ENCODE results near the gene PTPRG. TPM values are rescaled to one million over a fixed set of nuclear protein-coding genes. Genes with fewer than 3 reads are reported as not detected.

PTPRG gene
- total RNA-seq, 1 experiment from 2014 or later = not detected

- DNase-seq (ENCODE audit: low spot score) = peak; percentile 2
These were observed 757.0 kb downstream of the PTPRG start for GRCh38 chr3:62318365-62318751.

DNA sequence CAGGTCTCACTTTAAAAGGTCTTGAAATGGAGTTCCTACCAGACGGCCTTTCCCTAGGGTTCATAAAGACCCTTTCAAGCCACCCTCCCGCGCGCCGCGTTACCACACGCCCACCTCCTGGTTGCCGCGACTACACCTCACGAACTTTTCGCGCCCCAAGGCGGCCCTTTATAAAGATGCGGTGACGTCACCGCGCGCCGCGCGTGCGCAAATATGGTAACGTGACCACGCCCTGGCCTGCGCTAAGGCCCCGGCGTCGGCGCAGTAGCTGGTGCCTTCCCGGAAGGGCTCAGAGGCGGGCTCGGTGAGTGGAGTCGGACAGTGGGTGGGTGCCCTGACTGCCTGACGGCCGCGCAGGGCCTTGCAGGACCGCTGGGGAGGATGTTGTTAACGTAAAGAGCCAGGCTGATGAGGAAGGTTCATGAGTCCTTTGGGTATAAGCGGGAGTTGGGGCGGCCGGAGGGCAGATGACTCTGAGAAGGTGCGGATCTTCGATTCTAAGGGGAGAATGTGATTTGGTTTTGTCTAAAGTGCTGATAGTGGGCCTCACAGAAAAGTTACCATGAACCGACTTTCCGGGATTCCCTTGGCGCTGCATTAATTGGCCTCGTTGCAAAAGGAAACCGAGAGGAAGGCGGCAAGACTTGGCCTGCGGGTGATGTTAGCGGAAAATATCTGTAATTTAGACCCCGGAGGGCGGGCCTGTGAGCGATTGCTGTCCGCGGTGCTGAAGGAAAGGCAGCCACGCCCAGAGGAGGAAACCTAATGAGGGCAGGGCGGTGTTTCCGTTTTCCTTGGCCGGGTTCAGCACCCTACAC, 757.6 kb downstream of the PTPRG start:
- peak; percentile 41 for DNase-seq (ENCODE audit: low spot score)

GRCh38 chr3:62319570-62320243, 758.3 kb downstream of the PTPRG start:
- no peak for DNase-seq (ENCODE audit: low spot score)

DNA sequence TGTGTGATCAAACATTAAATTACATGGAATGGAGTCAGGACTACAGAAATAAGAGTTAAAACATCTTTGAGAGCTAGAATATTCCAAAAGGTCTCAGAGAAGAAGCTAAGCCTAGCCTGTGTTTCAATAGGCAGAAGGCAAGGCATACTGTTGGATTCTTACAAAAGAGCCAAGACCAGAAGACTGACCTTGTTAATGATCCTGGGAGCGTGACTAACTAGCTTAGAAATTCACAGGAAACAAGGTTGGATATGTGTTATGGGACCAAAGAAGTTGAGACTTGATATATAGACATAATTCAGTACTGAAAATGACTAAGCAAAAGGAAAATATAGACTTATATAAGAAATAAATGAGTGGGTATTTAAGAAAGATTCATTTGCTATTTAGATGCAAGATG, 761.9 kb downstream of the PTPRG start:
- no peak for DNase-seq (ENCODE audit: low spot score)

GRCh38 chr3:62325896-62326295, 764.5 kb downstream of the PTPRG start:
- DNase-seq (ENCODE audit: low spot score) = no peak

DNA sequence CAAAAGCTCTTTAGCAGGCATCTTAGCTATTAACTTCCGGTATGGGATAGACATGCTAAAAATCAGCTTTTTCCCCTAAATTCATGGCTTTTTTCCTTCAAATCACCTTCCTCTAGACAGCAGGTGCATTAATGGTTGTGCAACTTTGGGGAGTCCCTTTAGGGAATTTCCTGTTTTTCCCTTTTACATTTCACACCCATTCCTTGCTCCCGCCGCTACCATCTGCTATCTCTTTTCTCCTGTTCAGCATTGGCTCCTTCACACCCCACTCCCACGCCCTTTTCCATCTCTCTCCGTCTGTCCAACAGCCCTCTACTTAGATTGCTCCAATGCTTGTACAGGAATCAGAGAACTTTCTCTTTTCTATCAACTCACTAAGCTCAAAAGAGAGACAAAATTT, 768.6 kb downstream of the PTPRG start:
- no peak for DNase-seq (ENCODE audit: low spot score)

DNA sequence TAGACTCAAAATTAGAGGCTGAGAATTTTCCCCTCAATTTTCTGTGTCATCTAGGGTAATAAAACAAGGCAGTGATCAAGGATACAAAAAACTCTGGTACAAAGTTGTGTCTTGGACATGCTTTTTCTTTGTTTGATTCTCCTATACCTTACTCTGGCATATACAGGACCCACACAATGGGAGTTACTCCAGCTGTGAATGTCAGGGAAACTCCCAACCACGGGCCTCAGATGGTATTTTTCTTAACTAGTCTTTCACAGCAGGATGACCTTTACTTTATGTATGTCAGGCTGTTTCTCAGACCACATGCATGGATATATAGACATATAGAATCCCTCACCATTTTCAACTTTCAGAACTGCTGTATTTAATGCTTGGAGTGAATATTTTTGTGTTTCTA, 770.6 kb downstream of the PTPRG start:
- no peak for DNase-seq (ENCODE audit: low spot score)

DNA sequence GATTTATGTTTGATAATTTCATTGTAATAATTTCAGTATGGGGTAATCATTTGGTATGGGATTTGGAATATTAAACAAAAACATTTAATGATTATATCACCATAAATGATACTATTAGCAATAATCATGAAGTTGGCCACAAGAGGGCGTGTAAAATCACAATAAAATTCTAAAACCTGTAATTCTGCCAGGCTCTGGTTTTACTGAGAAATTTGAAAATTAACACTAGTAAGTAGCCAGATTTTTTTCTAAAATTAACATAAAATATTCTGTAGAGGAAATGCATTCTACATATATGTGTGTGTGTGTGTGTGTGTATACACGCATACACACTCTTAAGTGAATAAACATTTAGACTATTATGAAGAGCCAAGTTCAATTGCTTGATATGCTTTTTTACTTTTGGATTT, 771.5 kb downstream of the PTPRG start:
- DNase-seq (ENCODE audit: low spot score) = peak; percentile 26

DNA sequence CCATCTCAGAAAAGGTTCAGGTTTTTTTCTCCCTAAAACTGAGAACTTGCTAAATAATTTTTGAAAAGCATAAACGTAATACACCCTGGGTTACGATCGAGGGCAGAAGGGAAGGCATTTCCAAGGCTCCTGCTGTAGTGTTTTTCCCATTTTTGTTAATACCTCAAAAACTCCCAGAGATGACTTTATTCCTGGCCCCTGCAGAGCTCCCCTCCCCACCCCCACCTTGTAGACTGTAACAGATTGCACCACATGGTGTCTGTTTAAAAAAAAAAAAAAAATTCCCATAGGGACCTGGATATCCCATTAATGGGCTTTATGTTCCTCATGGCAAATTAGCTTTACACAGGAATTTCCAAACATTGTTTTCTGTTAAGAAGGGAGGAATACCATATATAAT, 773.8 kb downstream of the PTPRG start:
- DNase-seq (ENCODE audit: low spot score) = no peak

GRCh38 chr3:62343755-62344154, 782.4 kb downstream of the PTPRG start:
- no peak for DNase-seq (ENCODE audit: low spot score)

Small RNAs within 50 kb of the gene (small RNA-seq; reads per million reads assigned to genes)
- gene RF00019 = not detected
- gene RNU2-10P = not detected

Data from HT-29 (cell line).